Mucosa of descending colon (tissue), 3 donors: ENCODE data around the gene NLGN3. TPM values are rescaled to one million over a fixed set of nuclear protein-coding genes. Genes with fewer than 3 reads are reported as not detected.

ENCODE experiments used
- ATAC-seq: fragments of 200-7000 bp; cut with Tn5 transposase; one replicate; pipeline ENCODE4 v1.9.1; 2020; ENCODE audit warnings: mild to moderate bottlenecking, moderate library complexity
- DNase-seq, 3 donors: peaks; one replicate each; pipeline ENCODE4 v3.0.0-alpha.2; 2020
- H3K36me3 ChIP-seq: fragments of 200-600 bp; one replicate; pipeline ENCODE4 v1.8.0; 2021; ENCODE audit warnings: low read depth, mild to moderate bottlenecking
- H3K4me1 ChIP-seq: fragments of 200-600 bp; one replicate; pipeline ENCODE4 v1.8.0; 2021; ENCODE audit warnings: low read depth, mild to moderate bottlenecking
- H3K4me3 ChIP-seq: fragments of 200-600 bp; one replicate; pipeline ENCODE4 v1.8.0; 2021; ENCODE audit warnings: mild to moderate bottlenecking
- H3K9me3 ChIP-seq: fragments of 200-600 bp; one replicate; pipeline ENCODE4 v1.8.0; 2021; ENCODE audit warnings: mild to moderate bottlenecking
- CTCF ChIP-seq: fragments of 200-600 bp; IDR thresholded peaks from one replicate; pipeline ENCODE4 v1.8.0; 2022; ENCODE audit warnings: antibody characterized with exemption, mild to moderate bottlenecking
- intact Hi-C, 2 donors: fragments of 100-400 bp; cut with DNase I in 1 of 2; cut with micrococcal nuclease in 1 of 2; formaldehyde crosslinking; loops; one replicate each; pipeline versions ENCODE4 v1.11.0 to v1.11.1; 2022; cut with DNase I, micrococcal nuclease
- long read RNA-seq, 2 donors: library from polyadenylated mRNA; unstranded; transcript quantifications; one replicate each; pipeline ENCODE4 v2.0.0, GENCODE V29; 2019 to 2021
- total RNA-seq, 3 donors: library from RNA; stranded (reverse); fragmentation: NEBNext Ultra II Directional in 2 of 3; extraction: Animal tissue kit (Norgen Biotek cat#: 25700) in 2 of 3; gene quantifications; one replicate each; pipeline versions ENCODE4 v1.2.1 to v1.2.4, GENCODE V29; 2021 to 2023
- donor health status: DM: no; HTN: no; CAD: no; lungs with moderate emphysema.
- donor health status: DM: no; HTN: no; CAD: no.
- donor health status: DM: no; HTN: yes; CAD: no.

Gene NLGN3
- 1 to 10 TPM in 1 of 3 donors, under 1 TPM in 2; 0.46 to 3.1 (median 0.94) TPM for total RNA-seq
- long read RNA-seq, donor 1, partial matches to known transcripts, result 0 of 5 reads
- long read RNA-seq, donor 1, other reads (novel, unspliced or antisense), result 2 of 5 reads
- long read RNA-seq, donor 2, result 0 reads

- Histone ChIP-seq H3K4me3 (no peak within 1 kb of the TSS), H3K36me3 (no peaks in the 10 kb centered on the region), H3K9me3 (no peaks in the 10 kb centered on the region), H3K4me1 (no peaks in the 10 kb centered on the region)
- intact Hi-C loops, result no loop called here
- DNase-seq (peak in 1 of 3 donors; percentile 36), ATAC-seq (no peak)
- TF ChIP-seq CTCF, result no peak
Measured at GRCh38 chrX:71144651-71145050, at the start of gene NLGN3. Gene NLGN3 (plus strand): TSS chrX:71144841. CDS start chrX:71147750, 2,909 bp downstream.

DNA sequence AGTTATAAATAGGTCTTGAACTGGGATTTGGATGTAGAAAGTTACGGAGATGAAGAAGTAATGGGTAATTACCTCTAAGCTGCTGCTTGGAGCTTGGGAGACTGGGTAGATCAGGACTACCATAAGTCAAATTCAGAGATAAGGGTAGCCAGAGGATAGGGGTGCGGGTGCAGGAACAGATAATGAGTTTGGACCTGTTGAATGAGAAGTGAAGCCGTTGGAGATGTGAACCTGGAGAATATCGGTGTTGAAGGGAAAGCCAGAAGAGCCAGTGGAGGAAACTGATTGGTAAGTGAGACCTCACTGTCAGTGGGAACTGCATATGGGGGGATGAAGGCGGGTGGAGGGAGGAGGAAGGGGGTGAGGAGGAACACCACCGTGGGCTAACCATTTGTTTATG, 49.6 kb upstream of the NLGN3 start:
- no peak for TF ChIP-seq CTCF
- H3K36me3 ChIP-seq, result no peaks in the 10 kb centered on the region
- DNase-seq (no peak), ATAC-seq (no peak)
- no peaks in the 10 kb centered on the region for H3K9me3 ChIP-seq
- H3K4me1 ChIP-seq, result no peaks in the 10 kb centered on the region
- intact Hi-C loops, result no loop called here
- no peak overlapping the region for H3K4me3 ChIP-seq

DNA sequence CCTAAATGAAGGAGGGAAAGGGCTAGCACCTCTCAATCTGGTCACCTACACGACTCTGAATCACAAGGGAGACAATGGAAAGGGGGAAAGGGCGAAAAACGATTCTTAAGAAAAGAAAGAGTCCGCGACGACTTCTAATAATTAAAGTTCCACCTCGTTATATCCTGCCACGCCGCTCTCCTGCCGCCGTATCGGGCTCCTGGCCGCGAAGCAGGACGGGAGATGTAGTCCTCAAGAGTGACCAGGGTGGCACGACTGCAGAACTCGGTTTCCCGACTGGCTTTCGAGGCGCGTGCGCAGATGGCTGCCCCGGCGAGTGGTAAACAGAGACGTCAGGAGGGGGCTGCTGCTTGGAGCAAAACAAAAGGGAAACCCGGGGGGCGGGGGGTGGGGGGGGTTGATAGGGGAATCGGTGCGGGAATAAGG, 49.1 kb upstream of the NLGN3 start, which contains the start of gene FOXO4:
Gene FOXO4, plus strand, starts transcription at position 297 of the 426 bp plus-strand sequence. CDS start 678 bp downstream, outside the sequence.
- intact Hi-C loops, result no loop called here
- peak within 1 kb of the TSS; percentile 14 for H3K4me3 ChIP-seq
- ATAC-seq, result peak; percentile 93
- no peaks in the 10 kb centered on the region for H3K4me1 ChIP-seq
- peak; percentile 91 to 95 (median 93) for DNase-seq
- no peaks in the 10 kb centered on the region for H3K36me3 ChIP-seq
- H3K9me3 ChIP-seq, result no peaks in the 10 kb centered on the region
- no peak for TF ChIP-seq CTCF

DNA sequence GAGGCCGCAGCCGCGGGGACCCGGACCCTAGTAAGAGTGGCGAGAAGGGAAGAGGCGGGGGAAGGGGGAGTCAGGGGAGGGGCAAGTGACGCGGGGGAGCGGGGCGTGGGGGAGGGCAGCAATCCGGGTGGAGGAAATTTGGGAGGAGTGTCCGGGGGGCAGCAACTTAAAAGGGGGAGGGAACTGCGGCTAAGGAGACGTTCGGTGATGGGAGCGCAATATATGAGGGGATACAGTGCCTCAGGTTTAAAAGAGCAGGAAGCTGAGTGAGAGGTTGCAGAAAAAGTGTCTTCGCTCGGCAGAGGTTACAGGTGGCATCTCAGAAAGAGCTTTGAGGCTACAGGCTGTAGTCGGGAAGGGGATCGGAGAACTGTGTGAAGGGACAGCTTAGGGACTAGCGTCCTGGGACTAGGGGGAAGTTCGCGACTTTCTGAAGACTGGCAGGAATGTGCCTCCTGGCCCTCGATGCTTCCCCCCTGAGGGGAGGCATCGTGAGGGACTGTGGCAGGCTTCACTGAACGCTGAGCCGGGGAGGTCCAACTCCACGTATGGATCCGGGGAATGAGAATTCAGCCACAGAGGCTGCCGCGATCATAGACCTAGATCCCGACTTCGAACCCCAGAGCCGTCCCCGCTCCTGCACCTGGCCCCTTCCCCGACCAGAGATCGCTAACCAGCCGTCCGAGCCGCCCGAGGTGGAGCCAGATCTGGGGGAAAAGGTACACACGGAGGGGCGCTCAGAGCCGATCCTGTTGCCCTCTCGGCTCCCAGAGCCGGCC, 48.5 kb upstream of the NLGN3 start:
- no peaks in the 10 kb centered on the region for H3K9me3 ChIP-seq
- DNase-seq (peak in 2 of 3 donors; percentile 43 to 54), ATAC-seq (peak; percentile 69)
- H3K4me1 ChIP-seq, result no peaks in the 10 kb centered on the region
- no peaks in the 10 kb centered on the region for H3K36me3 ChIP-seq
- no peak for TF ChIP-seq CTCF
- peak overlapping the region; percentile 14 for H3K4me3 ChIP-seq
- intact Hi-C loops, result no loop called here

GRCh38 chrX:71096760-71097032, 47.9 kb upstream of the NLGN3 start:
- H3K4me1 ChIP-seq, result no peaks in the 10 kb centered on the region

More at GRCh38 chrX:71096760-71097032, 47.9 kb upstream of the NLGN3 start:
- no peak overlapping the region for H3K4me3 ChIP-seq
- no peak for TF ChIP-seq CTCF
- intact Hi-C loops, result no loop called here
- H3K9me3 ChIP-seq, result no peaks in the 10 kb centered on the region
- DNase-seq (no peak), ATAC-seq (peak; percentile 4)
- H3K36me3 ChIP-seq, result no peaks in the 10 kb centered on the region
